Pancreas (tissue), 10 donors: ENCODE measurements around the gene LMTK2. TPM values are rescaled to one million over a fixed set of nuclear protein-coding genes. Genes with fewer than 3 reads are reported as not detected.
A peak's percentile ranks its signal among the peaks of the same experiment; 100 is the strongest.

Experiments
- ATAC-seq, 4 donors: fragments of 200-7000 bp; cut with Tn5 transposase; one replicate each; pipeline versions ENCODE4 v1.8.0 to v1.9.1; 2020; ENCODE audit warnings: mild to moderate bottlenecking in 4 of 4, moderate library complexity in 4 of 4
- DNase-seq, 6 donors: peaks; one replicate each; pipeline ENCODE4 v3.0.0-alpha.2; 2020
- FAIRE-seq: peaks from 2 replicates; lab custom pipeline; 2012; peaks lifted over from hg19 to GRCh38; lab: Jason Lieb, UNC
- H3K27ac ChIP-seq, 4 donors: fragments of 200-600 bp; sonication (generic); 1 replicate in 3 of 4; 2 replicates in 1 of 4; pipeline versions ENCODE4 v1.5.0 to v1.8.0; 2020
- H3K27me3 ChIP-seq, 4 donors: fragments of 200-600 bp; one replicate each; pipeline ENCODE4 v1.8.0; 2021
- H3K36me3 ChIP-seq, 3 donors: fragments of 200-600 bp; sonication (generic) in 1 of 3; one replicate each; pipeline versions ENCODE4 v1.5.0 to v1.8.0; 2020 to 2021
- H3K4me1 ChIP-seq, 3 donors: fragments of 200-600 bp; one replicate each; pipeline ENCODE4 v1.8.0; 2021
- H3K4me3 ChIP-seq, 4 donors: fragments of 200-600 bp; sonication (generic) in 2 of 4; one replicate each; pipeline versions ENCODE4 v1.5.0 to v1.8.0; 2020 to 2021
- H3K9me3 ChIP-seq, 4 donors: fragments of 200-600 bp; one replicate each; pipeline ENCODE4 v1.8.0; 2021
- WGBS, 2 donors: extraction: QIAGEN DNeasy Blood & Tissue Kit; methylation state at CpG; one replicate each; pipeline ENCODE4 v1.1.7; 2013; 5-methylcytosine and 5-hydroxymethylcytosine counted together
- intact Hi-C, 3 donors: fragments of 100-400 bp; cut with DNase I; formaldehyde crosslinking; loops; one replicate each; pipeline versions ENCODE4 v1.11.1 to v1.14.2; 2022
- polyA plus RNA-seq, 2 donors: library from polyadenylated mRNA; stranded (reverse); fragments of 200-250 nt; gene quantifications; one replicate each; pipeline ENCODE4 v1.2.3, GENCODE V29; 2013
- total RNA-seq, 6 donors: library from RNA; stranded (reverse); fragmentation: NEBNext Ultra II Directional in 4 of 6; extraction: Animal tissue kit (Norgen Biotek cat#: 25700) in 4 of 6; gene quantifications; one replicate each; pipeline versions ENCODE4 v1.2.1 to v1.2.4, GENCODE V29; 2021 to 2023
- TF ChIP-seq, protein P1 (sequence below), 4 donors: fragments of 200-600 bp; sonication (generic) in 3 of 4; IDR thresholded peaks; one replicate each; pipeline versions ENCODE4 v1.5.0 to v1.8.0; 2021; ENCODE audit warnings: antibody characterized with exemption in 4 of 4
- donor health status: healthy with polysubstance abuse.
- donor health status: DM: no; HTN: no; CAD: no; lungs with moderate emphysema.
- donor health status: DM: no; HTN: no; CAD: no.
- donor health status: control.
- donor health status: control.
- donor health status: Bipolar disorder and iron deficiency.
- donor health status: DM: yes; HTN: yes; CAD: no.
- donor health status: DM: no; HTN: no; CAD: no.
- donor health status: DM: no; HTN: no; CAD: no.
- donor health status: DM: yes; HTN: yes; CAD: no.

Gene LMTK2
- total and polyA plus RNA-seq, 8 donors: 5.9 to 20.0 (median 16.5) TPM

- ATAC-seq (no peak), DNase-seq (no peak), FAIRE-seq (no peak)
- intact Hi-C loops: loop anchor here in 1 of 3 donors (5.0 to 10.0 kb wide), 2 partner anchors 67 to 135 kb away; no protein-coding TSS in a partner anchor
- WGBS, 2 donors: 71 to 95% methylated on average over 1 of the region's 1 CpG
- Histone ChIP-seq H3K36me3 (no peaks in the 10 kb centered on the region), H3K9me3 (peaks cover 0 to 5% (median 0%) of the 10 kb centered on the region in 4 donors), H3K27me3 (no peaks in the 10 kb centered on the region), H3K4me3 (no peak overlapping the region), H3K4me1 (no peaks in the 10 kb centered on the region), H3K27ac (no peak overlapping the region)
- TF ChIP-seq, protein P1, sequence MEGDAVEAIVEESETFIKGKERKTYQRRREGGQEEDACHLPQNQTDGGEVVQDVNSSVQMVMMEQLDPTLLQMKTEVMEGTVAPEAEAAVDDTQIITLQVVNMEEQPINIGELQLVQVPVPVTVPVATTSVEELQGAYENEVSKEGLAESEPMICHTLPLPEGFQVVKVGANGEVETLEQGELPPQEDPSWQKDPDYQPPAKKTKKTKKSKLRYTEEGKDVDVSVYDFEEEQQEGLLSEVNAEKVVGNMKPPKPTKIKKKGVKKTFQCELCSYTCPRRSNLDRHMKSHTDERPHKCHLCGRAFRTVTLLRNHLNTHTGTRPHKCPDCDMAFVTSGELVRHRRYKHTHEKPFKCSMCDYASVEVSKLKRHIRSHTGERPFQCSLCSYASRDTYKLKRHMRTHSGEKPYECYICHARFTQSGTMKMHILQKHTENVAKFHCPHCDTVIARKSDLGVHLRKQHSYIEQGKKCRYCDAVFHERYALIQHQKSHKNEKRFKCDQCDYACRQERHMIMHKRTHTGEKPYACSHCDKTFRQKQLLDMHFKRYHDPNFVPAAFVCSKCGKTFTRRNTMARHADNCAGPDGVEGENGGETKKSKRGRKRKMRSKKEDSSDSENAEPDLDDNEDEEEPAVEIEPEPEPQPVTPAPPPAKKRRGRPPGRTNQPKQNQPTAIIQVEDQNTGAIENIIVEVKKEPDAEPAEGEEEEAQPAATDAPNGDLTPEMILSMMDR (IDR thresholded peaks at IDR 0.05): no peak
Measured at GRCh38 chr7:98100088-98100487, 6.6 kb upstream of the LMTK2 start.

DNA sequence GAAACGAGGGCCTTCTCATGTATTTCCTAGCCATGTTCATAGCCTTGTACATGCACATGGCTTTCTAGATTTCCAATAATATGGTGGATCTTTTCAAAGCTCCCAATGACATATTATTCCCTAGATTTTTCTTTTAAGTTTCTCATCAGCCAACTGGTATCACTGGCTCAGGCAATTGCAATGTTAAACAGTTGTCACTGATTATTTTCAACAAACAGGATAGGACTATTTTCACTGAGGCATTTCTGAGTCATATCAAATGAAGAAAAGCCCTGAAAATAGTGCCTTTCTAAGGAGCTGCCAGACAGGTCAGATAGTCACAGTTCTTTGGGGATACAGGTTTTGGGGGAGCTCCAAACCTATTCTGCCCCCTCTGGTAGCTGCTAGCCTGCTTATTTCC lies 4.5 kb upstream of the LMTK2 start:
- TF ChIP-seq, protein P1 (IDR thresholded peaks at IDR 0.05): no peak
- H3K4me1 ChIP-seq: no peaks in the 10 kb centered on the region
- ATAC-seq: no peak
- intact Hi-C loops: loop anchor here in 1 of 3 donors (5.0 to 10.0 kb wide), 2 partner anchors 65 to 133 kb away; no protein-coding TSS in a partner anchor
- peaks cover 0 to 3% (median 0%) of the 10 kb centered on the region in 4 donors for H3K9me3 ChIP-seq
- no peak overlapping the region for H3K27ac ChIP-seq
- no peaks in the 10 kb centered on the region for H3K36me3 ChIP-seq
- no peak for DNase-seq
- 51 to 57% methylated on average over 1 of the region's 1 CpG for WGBS, 2 donors
- no peak for FAIRE-seq
- no peaks in the 10 kb centered on the region for H3K27me3 ChIP-seq
- no peak overlapping the region for H3K4me3 ChIP-seq

DNA sequence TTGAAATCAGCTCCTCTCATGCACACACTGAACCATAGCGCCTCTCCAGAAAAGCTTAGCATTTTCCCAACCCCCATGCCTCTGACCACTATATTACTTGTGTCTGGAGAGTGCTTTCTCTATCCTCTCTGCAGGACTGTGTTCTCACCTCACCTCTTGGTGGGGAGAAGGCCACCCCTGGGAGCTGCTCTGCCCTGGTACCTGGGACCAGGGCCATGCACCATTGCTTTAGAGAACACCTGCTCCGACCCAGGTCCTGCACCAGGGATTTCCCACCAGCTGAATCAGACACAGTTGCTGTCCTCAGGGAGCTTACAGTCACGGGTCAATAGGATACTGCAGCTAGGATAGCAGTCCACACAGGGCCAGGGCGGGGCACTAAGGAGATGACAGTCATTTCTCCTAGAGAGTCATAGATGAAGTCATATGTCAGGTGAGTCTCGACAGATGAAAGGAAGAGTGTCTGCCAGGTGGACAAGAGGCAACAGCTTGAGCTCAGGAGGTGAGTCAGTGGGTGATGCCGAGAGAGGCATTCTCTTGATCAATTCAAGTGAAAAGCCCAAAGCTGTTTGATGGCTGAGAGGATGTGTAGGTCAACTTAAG lies 619 bp upstream of the LMTK2 start:
- intact Hi-C loops: loop anchor here in 1 of 3 donors (5.0 to 10.0 kb wide), 2 partner anchors 84 to 129 kb away; no protein-coding TSS in a partner anchor
- 43 to 52% methylated on average over 6 of the region's 6 CpGs for WGBS, 2 donors
- Histone ChIP-seq H3K36me3 (no peaks in the 10 kb centered on the region), H3K27me3 (no peaks in the 10 kb centered on the region), H3K27ac (no peak overlapping the region), H3K4me1 (peaks cover 0 to 29% (median 23%) of the 10 kb centered on the region in 3 donors), H3K4me3 (no peak overlapping the region), H3K9me3 (no peaks in the 10 kb centered on the region)
- TF ChIP-seq, protein P1 (IDR thresholded peaks at IDR 0.05): no peak
- peak in 1 of 6 donors; percentile 17 for DNase-seq
- no peak for FAIRE-seq
- ATAC-seq: no peak

- Histone ChIP-seq H3K27me3 (no peaks in the 10 kb centered on the region), H3K4me3 (peak overlapping the region; percentile 98 to 100 (median 100)), H3K36me3 (no peaks in the 10 kb centered on the region), H3K4me1 (peaks cover 0 to 38% (median 33%) of the 10 kb centered on the region in 3 donors), H3K27ac (peak overlapping the region; percentile 86 to 91 (median 88)), H3K9me3 (no peaks in the 10 kb centered on the region)
- DNase-seq (no peak), FAIRE-seq (no peak), ATAC-seq (peak; percentile 15 to 36 (median 25))
- WGBS, 2 donors: 0% methylated on average over 13 to 32 of the region's 32 CpGs
- TF ChIP-seq, protein P1 (IDR thresholded peaks at IDR 0.05): no peak
- intact Hi-C loops: loop anchor here in 1 of 3 donors (5.0 to 10.0 kb wide), 2 partner anchors 85 to 127 kb away; no protein-coding TSS in a partner anchor
Measured at GRCh38 chr7:98107313-98107721, 655 bp downstream of the LMTK2 start.
